GM18867 (cell line): Measurements from ENCODE around the gene ALOX12B.
"Not testable (repeated sequence)": the region's sequence is repeated elsewhere in the genome, so short reads cannot be mapped to it uniquely, and the experiment has no call there.

Source experiments
- ATAC-seq: cut with Tn5 transposase; IDR thresholded peaks from one replicate; pipeline ENCODE4 v1.9.1; 2021; ENCODE audit warnings: mild to moderate bottlenecking, moderate library complexity; ENCODE audit not compliant: unreplicated experiment

ALOX12B gene

GRCh38 chr17:8067806-8068205, 19.7 kb downstream of the ALOX12B start:
- ATAC-seq: no peak

DNA sequence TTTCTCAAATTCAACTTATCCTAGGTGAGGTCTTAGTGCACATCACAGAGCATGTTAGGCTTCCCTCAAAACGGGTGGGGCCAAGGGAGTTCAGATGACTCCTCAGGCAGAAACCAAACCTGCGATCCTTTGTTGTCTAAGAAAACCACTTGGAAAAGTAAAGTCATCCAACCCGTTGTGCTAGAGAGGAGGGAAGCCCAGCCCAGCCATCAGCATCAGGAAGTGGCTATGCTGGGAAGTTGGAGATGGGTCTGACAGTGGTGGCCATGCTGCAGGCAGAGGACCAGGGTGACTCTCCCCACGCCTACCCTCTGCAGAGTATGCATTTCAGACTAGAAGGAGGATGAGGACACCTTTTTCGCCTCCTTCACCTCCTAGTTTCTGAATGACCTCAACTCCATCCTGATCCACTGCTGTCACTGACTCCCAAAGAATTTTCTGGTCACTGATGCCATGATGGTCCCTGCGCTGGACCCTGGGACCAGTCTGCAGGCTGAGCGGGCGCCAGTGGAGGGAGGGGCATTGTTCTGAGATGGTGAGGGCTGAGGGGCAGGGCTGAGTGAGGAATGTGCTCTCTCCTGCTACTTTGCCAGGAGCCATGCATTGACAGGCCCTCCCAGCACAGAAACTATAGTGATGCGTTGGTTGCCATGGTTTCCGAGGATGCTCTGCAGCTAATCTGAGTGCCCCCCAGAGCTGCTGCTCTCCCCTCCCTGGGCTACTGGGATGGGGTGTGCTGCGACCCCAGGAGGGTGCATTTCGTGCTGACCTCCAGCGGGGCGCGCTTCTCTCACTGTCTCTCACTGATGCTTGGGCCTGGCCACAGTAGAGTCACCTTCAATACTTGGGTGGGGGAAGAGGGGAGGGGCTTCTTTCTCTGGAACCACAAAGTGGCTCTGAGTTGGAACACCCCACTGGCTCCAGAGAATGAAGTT, 20.4 kb downstream of the ALOX12B start:
- no peak for ATAC-seq

- no peak for ATAC-seq
Measured at GRCh38 chr17:8064561-8065019, 22.9 kb downstream of the ALOX12B start.

GRCh38 chr17:8063761-8064534, 23.6 kb downstream of the ALOX12B start:
- no peak for ATAC-seq

DNA sequence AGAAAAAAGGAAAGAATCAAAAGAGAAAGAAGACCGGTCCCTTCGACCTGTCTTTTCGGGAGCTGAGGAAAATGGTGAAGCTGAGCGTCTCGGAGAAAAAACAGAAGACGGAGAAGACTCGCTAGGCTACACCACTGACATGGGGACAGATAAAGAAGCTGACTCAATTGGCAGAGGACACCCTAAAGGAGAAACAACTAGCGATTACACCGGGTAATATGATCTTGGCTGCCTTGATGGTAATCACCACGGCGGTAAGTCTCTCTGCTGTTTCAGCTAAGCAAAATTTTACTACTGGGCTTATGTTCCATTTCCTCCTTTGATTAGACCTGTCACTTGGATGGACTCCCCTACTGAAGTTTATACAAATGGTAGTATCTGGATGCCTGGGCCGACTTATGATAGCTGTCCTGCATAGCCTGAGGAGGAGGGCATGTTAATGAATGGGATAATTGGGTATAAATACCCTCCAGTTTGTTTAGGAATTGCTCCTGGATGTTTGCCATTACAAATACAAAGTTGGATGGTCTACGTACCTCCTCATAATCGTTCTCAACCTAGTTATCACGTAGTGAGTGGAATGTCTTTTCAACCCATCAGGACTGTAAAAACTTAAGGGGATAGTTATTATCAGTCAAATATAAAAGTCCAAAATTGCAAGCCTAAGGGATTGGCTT, 24.6 kb downstream of the ALOX12B start:
- ATAC-seq: no peak

DNA sequence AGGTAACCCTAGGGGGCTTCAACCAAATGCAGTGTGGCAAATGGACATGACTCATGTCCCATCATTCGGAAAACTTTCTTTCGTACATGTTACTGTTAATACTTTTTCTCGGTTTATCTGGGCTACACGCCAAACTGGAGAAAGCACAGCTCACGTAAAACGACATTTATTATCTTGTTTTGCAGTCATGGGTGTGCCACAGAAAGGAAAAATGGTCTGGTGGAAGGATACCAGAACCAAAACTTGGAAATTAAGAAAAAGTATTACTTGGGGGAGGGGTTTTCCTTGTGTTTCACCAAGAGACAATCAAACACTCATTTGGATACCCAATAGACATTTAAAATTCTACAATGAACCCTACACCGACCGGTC, 25.1 kb downstream of the ALOX12B start:
- ATAC-seq: no peak

DNA sequence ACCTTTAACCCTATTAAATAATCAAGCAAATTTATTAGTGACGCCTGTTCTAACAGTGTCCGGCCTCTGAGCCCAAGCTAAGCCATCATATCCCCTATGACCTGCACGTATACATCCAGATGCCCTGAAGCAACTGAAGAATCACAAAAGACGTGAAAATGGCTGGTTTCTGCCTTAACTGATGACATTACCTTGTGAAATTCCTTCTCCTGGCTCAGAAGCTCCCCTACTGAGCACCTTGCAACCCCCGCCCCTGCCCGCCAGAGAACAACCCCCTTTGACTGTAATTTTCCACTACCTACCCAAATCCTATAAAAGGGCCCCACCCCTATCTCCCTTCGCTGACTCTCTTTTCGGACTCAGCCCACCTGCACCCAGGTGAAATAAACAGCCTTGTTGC, 25.7 kb downstream of the ALOX12B start:
- ATAC-seq: not testable (repeated sequence)

DNA sequence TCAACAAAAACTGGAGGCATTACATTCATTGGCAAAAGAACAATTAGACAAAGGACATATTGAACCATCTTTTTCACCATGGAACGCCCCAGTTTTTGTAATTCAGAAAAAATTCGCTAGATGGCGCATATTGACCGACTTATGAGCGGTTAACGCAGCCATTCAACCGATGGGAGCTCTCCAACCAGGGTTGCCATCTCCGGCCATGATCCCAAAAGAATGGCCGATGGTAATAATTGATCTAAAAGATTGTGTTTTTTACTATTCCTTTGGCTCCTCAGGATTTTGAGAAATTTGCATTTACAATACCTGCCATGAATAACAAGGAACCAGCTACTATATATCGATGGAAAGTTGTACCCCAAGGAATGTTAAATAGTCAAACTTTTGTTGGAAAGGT, 27.2 kb downstream of the ALOX12B start:
- no peak for ATAC-seq

GRCh38 chr17:8059131-8059530, 28.4 kb downstream of the ALOX12B start:
- ATAC-seq: no peak

DNA sequence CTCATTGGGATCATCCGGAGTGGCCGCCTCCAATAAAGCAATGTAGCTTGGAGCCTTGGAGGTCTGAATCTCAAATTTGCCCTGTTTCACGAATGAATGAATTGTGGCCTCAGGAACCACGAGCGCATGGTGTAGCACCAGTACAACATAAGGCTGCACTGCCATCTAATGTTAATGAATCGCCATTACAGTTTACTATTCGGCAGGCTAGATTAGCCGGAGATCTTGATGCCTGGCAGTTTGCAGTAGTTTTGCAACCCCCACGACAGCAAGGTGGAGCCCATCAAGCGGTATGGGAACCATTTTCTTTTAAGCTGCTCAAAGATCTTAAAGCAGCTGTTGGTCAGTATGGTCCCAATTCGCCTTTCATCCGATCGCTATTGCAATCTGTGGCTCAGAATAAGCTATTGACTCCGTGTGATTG, 29.8 kb downstream of the ALOX12B start:
- ATAC-seq: peak; percentile 49

GRCh38 chr17:8056976-8057625, 30.4 kb downstream of the ALOX12B start:
- no peak for ATAC-seq

- ATAC-seq: no peak
Measured at GRCh38 chr17:8056232-8056975, 31.1 kb downstream of the ALOX12B start.

GRCh38 chr17:8055851-8056231, 31.7 kb downstream of the ALOX12B start:
- ATAC-seq: no peak

DNA sequence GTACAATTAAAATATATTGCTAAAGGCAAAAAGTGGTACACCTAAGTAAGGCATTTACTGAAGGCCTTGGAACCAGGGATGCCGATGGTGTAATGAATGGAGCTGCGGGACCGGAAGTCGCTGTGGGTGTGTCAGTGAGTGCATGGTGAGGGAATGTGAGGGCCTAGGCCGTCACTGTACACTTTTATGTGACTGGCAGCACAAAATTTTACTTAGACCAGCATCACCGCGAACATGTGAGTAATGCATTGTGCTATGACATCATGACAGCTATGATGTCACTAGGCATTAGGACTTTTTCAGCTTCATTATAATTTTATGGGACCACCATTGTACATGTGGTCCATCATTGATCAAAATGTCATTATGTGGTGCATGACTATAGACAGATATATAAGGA, 33.9 kb downstream of the ALOX12B start:
- ATAC-seq: no peak

- ATAC-seq: no peak
Measured at GRCh38 chr17:8052256-8053252, 35.0 kb downstream of the ALOX12B start.

- no peak for ATAC-seq
Measured at GRCh38 chr17:8051831-8052230, 35.7 kb downstream of the ALOX12B start.

DNA sequence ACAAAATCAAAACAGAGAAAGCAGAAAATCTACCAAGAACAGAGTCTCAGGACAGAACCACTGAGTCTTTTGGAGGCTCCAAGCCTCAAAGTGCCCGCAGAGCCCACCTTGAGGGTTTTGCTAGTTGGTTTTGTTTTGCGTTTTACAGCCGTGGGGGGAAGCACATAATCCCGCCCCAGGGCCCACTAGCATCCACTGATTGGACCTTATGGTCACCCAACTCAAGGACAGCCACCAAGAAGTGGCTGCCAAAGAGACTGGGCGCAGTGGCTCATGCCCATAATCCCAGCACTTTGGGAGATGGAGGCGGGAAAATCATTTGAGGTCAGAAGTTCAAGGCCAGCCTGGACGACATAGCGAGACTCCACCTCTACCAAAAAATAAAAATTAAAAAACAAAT, 38.8 kb downstream of the ALOX12B start:
- ATAC-seq: no peak

DNA sequence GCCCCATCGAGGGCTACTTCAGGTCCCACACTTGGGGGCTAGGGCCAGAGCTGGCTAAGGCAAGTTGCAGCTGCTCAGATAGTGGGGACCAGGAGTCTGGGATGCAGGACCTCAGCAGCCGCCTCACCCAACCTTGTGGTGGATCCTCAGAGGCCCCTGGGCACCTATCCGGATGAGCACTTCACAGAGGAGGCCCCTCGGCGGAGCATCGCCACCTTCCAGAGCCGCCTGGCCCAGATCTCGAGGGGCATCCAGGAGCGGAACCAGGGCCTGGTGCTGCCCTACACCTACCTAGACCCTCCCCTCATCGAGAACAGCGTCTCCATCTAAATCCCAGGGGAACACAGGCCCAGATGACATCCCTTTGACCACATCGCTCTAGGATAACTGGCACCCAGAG, 39.3 kb downstream of the ALOX12B start:
- ATAC-seq: no peak

- ATAC-seq: no peak
Measured at GRCh38 chr17:8047769-8048110, 39.8 kb downstream of the ALOX12B start.
